Mucosa of gallbladder (tissue), 1 donor: Measurements from ENCODE around the gene FUBP3. TPM values are rescaled to one million over a fixed set of nuclear protein-coding genes. Genes with fewer than 3 reads are reported as not detected.

Experiments
- DNase-seq: peaks from one replicate; pipeline ENCODE4 v3.0.0-alpha.2; 2020; ENCODE audit warnings: low spot score
- total RNA-seq: library from RNA; stranded (reverse); gene quantifications from one replicate; pipeline ENCODE4 v1.2.1, GENCODE V29; 2021
- donor health status: DM: no; HTN: no; CAD: no.

FUBP3 gene
- total RNA-seq, 1 donor from 2014 or later, result 51.8 TPM

DNA sequence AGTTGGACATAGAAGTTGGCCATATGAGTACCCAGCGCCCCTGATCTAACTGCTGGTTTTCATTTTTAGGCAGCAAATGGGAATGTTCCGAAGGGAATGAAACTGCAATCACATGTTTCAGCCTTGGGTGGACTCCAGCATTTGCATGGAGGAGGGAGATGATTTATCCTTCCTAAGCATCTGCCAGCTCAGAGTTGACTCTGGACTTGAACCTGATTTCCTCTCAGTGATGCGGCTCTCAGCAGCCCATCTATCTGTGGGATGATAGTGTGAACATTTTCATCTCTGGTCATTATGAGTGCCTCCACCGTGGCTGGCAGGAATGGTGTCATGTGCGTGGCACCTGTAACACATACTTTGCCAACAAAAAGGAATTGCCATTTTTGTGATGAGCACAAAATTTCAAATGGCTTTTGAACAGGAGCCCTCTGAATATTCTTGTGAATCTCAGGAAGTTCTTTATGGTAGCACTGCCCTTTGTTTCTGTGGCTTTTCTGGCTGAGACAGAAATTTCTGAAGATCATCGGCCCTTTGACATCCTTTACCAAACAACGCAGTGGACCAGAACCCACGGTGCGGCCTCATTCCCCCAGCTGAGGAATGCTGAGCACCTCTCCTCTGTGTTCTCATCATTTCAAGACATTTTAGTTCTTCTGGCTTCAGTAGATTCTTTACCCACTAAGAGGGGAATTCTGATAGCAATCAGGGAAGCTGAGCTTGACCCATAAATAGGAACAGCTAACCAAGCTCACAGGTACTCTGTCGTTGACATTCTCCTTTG lies 28.5 kb downstream of the FUBP3 start:
- DNase-seq, result no peak

- no peak for DNase-seq
Measured at GRCh38 chr9:130608554-130609134, 29.3 kb downstream of the FUBP3 start.

DNA sequence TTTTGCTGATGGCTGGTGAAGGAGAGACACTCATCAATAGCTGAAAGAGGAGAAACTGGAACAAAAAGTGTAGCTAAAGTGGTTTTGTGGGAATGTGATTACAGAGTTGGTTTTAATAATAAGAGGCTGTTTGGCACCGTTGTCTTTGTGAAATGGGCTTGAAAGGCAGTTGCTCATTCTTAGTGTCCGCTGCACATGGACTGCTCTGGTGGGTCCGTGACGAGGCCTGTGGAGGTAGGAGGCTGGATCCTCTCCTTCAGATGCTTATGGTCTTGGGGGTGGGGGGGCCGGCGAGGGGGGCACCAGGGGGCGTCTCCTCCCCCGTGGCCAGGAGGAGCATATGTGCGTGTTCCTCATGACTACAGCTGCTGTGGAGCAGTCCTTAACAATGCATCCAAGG lies 29.8 kb downstream of the FUBP3 start:
- no peak for DNase-seq

- DNase-seq, result no peak
Measured at GRCh38 chr9:130610862-130611707, 31.7 kb downstream of the FUBP3 start.

DNA sequence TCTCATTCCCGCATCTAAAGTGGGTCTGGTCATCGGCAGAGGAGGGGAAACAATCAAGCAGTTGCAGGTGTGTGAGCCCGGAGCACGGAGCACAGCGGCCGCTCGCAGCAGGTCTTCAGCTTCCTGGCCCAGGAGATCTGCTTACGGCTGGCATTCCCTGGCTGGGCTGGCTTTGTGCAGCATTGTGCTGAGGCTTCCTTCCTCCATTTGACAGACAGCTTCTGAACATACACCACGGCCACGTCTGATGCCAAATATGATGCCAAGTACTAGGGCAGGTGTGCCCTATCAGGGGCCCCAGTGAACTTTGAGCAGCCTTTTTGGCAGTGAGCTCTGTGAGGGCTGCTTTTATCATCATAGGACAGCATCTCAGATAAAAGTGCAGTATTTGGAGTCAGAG lies 37.1 kb downstream of the FUBP3 start:
- DNase-seq, result no peak

- no peak for DNase-seq
Measured at GRCh38 chr9:130623466-130623865, 44.1 kb downstream of the FUBP3 start.

- no peak for DNase-seq
Measured at GRCh38 chr9:130624154-130624553, 44.8 kb downstream of the FUBP3 start.

- no peak for DNase-seq
Measured at GRCh38 chr9:130626249-130626996, 47.0 kb downstream of the FUBP3 start.

DNA sequence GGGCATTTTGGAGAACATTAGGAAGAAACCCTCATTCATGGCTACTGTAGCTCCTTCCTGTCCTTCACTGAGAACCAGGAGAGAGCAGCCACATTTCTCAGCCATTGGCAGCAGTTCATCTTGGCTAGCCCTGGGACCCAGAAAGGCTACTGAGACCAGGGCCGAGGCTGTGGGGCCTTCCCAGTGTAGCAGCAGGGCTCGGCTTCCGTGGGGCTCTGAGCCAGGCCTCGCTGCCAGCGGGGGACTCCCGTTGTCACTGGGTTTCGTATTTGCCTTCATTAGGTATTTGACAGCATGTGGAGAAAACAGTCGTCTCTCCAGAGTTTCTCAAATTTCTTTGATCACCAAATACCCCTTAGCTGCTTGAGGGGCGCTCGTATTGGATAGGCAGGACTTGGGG lies 47.7 kb downstream of the FUBP3 start:
- no peak for DNase-seq

GRCh38 chr9:130627896-130628792 lies 48.8 kb downstream of the FUBP3 start:
- DNase-seq, result no peak

GRCh38 chr9:130629443-130630070 lies 50.2 kb downstream of the FUBP3 start:
- DNase-seq, result no peak

GRCh38 chr9:130630071-130630450 lies 50.7 kb downstream of the FUBP3 start:
- DNase-seq, result no peak

DNA sequence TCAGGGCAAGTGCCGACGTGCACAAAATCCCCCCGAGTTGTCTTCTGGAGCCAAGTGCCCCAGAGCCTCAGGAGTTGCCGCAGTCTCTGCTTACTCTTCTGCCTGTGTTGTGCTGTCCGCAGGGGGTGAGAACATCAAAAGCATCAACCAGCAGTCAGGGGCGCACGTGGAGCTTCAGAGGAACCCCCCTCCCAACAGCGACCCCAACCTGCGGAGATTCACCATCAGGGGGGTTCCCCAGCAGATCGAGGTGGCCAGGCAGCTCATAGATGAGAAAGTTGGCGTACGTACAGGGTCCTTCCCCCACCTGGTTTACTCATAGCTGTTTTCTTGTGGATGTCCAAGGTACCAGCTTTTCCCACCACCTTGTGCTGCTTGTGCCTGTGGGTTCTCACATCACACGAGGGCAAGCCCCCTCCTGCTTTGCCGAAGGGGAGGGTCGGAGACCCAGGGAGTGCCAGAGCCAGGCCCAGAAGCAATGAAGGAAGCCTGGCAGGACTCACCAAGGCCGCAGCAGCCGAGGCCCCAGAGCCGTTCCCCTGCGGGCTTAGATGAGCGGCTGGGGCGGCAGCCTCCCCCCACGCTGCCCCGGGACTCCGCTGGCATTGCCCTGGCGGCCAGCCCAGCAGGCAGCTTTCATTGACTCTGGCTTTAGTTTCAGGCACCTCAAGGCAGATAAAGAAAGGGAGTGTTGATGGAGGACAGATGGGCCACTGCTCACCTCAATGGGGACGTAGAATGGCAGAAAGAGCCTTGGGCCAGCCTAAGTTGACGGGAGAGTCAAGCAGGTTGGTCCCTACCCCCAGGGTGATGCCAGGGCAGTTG lies 51.3 kb downstream of the FUBP3 start:
- DNase-seq, result no peak

GRCh38 chr9:130631331-130632080 lies 52.1 kb downstream of the FUBP3 start:
- DNase-seq, result no peak

DNA sequence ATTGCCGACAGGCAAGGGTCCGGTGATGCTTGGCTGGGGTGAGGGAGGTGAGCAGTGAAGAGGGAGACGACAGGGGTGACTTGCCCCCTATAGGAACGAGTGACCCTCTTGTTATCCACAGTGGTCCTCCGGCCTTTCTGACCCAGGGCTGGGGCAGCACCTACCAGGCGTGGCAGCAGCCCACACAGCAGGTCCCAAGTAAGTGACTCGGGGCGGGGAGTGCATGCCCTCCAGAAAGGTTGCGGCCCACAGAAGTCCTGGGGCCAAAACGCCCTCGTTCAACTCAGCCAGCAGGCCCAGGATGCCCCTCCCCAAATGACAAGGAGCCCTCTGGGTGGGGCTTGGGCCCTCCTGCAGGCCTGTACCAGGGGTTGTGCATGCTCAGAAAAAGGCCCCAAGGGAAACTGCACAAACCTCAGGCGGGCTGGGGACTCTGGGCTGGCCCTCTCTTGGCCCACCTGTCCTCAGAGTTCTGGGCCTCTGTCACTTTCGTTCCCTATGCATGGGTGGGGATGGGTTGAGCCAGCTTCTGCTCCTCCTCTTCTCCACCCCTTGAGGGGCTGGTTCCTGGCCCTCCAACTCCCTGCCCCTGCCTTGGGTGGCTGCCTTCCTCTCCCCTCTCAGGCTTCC lies 52.8 kb downstream of the FUBP3 start:
- no peak for DNase-seq

GRCh38 chr9:130632841-130633240 lies 53.5 kb downstream of the FUBP3 start:
- DNase-seq, result no peak

- no peak for DNase-seq
Measured at GRCh38 chr9:130633336-130634190, 54.2 kb downstream of the FUBP3 start.
